HG02759 (cell line): ENCODE data around the gene PIM2.

ENCODE experiments used
- ATAC-seq: cut with Tn5 transposase; IDR thresholded peaks from one replicate; pipeline ENCODE4 v1.9.1; 2021; ENCODE audit warnings: mild to moderate bottlenecking, moderate library complexity; ENCODE audit not compliant: unreplicated experiment

PIM2 gene

DNA sequence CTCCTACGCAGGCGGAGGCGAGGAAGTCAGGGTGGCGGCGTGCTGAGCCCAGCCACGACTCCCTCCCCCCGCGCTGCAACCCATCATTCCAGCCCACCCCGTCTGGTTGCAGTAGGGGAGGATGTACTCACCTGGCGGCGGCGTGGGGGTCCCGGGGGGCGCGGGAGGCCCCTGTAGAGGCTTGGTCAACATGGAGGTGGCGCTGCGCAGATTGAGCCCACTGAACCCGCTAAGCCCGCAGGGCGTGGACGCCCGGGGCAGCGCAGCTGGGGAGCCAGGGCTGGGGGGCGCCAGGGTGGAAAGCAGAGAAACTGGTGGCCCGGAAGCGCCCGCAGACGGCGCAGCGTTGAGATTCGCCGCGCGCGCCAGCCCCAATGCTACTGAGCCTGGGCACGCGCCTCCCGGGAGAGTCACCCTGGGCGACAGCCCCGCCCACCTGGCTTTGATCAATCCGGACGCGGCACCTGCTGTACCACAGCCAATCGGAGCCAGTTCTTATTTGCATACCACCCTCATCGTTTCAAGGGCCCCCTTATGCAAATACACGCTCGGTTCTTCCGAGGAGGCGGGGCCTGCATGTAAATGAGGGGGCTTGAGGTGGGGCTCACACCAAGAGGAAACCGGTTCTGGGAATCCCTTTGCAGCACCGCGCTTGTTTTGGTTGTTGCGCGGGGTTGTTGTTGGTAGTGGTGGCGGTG is at the start of gene PIM2:
TSS of gene PIM2 (minus strand) at position 382 of the 698 bp plus-strand sequence. CDS start at position 192, 190 bp downstream.
- ATAC-seq = peak; percentile 80

DNA sequence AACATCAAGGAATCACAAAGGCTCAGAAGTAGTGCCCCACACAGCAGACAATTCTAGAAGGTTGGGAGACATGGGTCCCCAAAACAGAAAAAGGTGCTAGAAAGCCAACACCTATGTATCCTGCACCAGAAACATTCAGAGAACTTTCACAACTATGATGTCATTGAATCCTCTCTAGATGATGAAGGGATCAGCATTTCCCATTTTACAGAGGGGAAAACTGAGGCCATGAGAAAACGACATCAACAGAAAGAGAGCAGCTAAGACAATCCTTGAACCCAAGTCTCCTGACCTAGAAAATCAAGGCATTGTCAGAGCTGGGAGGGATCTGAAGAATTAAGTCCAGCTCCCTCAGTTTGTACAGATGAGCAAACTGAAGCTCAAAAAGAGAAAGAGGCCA is 49.6 kb upstream of the PIM2 start:
- no peak for ATAC-seq

DNA sequence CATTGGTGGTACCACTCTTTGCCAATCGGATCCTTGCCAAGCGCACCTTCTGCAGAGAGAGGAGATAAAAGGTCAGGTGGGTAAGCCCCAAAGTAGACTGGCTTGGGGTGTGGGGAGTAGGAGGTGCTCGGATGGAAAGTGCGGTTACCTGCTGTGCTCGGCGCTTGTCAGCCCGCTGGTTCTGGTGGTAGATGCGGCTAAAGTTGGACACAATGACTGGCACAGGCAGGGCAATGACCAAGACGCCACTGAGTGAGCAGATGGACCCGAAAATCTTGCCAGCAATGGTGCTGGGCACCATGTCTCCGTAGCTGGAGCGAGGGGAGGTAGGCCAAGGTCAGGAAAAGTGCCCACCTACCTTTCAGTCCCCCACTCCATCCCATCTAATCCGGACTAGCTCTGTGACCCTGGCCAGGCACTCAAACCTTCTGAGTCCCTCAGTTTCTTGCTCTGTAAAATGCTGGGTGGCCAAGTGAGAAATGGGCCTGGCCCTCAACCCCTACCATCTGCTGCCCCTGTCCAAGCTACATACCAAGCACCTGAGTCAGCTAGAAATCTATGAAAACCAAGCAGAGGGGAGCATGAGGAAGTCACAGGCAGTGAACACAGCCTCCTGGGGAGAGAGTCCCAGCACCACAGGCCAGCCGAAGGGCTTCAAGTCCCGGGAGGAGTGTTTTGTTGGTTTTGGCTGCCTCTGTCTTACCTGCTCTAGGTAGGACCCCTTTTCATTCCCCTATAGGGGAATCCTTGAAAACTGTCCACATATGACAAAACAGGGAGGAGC is 48.2 kb upstream of the PIM2 start:
- ATAC-seq = no peak

DNA sequence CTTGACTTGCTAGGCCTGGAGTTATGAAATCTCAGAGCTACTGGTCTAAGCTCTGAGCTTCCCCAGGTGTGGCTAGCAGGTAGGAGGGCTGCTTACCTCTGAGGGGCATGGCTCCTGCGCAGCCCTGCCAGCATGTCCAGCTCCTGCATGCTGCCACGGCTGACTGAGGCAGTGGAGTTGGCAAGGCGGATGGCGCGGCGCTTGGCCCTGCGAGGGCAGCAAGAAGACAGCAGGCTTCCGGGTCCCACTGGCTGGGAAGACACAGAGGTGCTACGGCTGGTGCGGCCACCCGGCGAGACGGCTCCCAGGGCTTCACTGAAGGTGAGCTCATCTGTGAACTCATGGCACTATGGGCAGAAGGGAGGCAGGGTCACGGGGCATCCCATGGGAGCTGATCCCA is 47.1 kb upstream of the PIM2 start:
- ATAC-seq = no peak

DNA sequence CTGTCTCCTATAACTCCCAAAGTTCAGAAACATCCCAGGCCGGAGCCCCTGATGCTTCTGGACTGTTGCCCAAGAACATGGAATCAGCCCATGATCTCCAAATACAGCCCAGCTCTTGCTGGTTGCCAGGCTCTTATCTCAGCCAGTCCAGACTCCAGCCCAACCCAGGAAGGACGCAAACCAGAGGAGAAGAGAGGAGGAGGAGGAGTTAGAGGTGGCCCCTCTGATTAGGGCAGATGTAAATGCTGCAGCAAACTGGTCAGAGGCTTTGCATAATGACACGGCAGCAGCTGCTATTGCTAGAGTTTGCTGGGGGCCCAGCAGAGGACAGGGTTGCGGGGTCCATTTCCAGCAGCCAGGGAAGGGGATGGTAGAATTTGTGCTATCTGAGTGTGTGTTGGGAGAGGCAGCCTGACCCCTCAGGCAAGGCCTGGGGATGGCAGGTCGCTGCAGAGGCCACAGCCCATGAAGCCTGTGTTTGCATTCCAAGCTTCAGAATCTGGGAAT is 42.8 kb upstream of the PIM2 start:
- no peak for ATAC-seq

DNA sequence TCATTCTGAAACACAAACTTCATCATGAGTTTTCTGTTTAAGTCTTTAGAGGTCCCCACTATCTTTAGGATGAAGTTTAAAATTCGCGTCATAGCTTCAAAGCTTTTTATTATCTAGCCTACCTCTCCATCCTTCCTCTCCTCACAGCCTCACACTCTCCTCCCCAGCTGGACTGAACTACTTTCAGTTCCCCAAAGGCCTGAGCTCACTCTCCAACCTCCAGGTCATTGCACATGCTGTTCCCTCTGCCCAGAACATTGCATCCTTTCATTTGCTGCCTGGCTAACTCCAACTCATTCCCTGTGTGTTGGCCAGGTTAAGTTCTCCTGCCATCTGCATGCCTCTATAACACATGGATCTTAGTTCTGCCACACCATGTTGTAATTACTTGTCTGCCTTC is 41.5 kb upstream of the PIM2 start:
- no peak for ATAC-seq

DNA sequence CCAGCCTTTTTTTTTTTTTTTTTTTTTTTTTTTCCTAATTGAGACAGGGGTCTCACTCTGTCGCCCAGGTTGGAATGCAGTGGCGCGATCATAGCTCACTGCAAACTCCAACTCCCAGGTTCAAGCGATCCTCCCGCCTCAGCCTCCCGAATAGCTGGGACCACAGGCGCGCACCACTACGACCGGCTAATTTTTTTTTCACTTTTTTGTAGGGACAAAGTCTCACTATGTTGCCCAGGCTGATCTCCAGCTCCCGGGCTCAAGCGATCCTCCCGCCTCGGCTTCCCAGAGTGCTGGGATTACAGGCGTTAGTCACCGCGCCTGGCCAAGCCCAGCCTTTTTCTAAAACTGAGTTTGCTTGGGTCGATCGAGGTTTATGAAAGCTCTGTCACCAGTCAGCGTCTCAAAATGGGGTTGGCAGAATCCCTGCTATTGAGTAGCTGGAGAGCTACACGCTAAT is 39.8 kb upstream of the PIM2 start:
- ATAC-seq = no peak

DNA sequence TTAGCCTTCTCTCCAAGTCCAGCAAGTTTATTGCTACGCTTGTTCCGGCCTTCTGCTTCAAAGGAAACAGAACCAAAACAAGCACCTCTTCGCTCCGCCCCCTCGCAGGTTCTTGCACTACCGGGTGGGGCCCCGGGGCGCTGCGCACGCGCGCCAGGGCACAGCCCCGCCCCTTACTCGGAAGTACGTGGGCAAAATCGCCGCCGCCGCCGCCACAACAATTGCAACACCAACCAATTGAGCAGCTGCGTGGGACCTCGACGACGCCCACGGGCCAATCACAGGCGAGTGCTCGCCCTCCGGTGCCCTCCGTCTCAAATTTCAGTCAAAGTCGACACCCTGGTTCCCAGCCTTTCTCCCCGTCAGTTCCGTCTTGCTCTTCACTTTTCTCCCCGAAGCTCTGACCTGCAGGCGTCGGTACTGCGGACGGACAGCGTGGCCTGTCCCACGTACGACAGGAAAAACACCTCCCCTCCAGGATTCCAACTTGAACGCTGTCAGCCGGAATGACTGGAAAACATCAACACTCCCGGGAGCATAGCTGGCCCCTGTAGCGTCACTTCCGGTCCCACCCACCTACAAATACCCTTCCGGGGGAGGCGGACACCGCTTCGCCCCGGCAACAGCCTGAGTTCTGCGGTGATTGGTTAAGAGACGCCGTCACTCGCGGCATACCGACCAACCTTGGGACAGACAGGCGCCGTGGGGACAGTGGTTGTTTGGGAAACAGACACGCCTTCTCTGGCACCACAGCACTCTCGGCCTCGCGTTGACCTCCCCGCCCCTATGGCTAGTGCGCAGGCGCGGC is 39.2 kb upstream of the PIM2 start:
- peak; percentile 87 for ATAC-seq

DNA sequence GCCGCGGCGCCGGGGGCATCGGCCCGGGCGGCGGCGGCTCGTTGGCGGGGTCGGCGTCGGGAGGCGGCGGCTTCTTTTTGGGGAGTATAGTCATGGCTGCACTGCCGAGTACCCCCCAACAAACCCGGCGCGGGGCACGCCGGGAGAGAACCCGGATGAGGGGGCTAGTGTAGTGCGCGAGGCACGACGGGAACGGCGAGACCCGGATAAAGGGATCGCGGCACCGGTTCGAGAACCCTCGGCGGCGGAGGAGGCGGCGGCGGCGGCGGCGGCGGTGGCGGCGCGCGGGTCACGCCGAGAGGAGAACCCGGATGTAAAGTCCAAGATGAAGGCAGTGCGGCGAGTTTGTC is 38.6 kb upstream of the PIM2 start, which contains the start of gene OTUD5:
TSS of gene OTUD5 (minus strand) at position 131 of the 350 bp plus-strand sequence. CDS start at position 94, 37 bp downstream.
- ATAC-seq = peak; percentile 51

DNA sequence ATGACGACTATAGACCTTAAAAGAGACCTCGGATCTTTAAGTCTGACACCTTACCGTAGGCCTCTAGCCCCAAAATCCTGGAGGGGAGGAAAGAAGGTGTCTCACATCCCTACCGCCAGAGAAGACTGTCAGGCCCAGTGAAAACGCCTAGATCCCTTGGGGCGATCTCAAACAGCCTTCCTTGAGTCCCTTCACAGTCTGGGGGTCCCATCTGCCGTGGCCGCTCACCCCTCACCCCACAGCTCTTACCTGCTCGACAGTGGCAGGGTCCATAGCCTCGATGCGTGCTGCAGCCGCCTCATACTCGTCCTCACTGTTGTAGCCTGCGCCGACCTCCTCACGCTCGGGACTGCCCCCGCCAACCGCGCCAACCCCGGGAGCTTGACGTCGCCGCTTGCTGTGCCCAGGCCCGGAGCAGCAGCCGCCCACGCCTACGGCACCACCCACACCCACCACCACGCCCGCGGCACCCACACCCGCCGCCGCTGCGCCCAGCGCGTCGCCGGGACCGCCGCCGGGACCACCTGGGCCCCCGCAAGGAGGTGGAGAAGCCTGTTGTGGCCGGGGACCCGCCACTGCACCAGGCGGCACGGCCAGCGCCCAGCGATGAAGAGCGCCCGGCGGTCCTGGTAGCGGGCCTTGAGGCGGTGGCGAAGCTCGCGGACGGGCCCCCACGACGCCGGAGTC is 38.0 kb upstream of the PIM2 start:
- peak; percentile 0 for ATAC-seq

DNA sequence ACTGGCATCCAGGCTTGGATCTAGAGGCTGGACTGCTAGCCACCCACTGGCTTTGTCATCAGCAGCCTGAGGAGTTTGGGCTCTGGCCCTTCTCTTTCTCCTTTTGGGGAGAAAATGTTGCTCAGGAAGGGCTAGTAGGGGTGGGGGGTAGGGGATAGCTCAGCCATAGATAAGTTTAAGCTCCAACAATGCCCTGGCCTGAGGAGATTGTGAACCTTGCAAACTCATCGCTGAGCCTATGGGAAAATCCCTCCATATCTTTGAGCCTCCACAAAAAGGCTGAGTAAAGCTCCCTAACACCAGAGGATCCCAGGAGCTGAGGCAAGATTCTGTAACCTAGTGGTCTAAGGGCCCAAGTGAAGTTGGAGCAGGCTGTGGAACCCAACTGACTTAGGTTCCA is 29.8 kb upstream of the PIM2 start:
- no peak for ATAC-seq

DNA sequence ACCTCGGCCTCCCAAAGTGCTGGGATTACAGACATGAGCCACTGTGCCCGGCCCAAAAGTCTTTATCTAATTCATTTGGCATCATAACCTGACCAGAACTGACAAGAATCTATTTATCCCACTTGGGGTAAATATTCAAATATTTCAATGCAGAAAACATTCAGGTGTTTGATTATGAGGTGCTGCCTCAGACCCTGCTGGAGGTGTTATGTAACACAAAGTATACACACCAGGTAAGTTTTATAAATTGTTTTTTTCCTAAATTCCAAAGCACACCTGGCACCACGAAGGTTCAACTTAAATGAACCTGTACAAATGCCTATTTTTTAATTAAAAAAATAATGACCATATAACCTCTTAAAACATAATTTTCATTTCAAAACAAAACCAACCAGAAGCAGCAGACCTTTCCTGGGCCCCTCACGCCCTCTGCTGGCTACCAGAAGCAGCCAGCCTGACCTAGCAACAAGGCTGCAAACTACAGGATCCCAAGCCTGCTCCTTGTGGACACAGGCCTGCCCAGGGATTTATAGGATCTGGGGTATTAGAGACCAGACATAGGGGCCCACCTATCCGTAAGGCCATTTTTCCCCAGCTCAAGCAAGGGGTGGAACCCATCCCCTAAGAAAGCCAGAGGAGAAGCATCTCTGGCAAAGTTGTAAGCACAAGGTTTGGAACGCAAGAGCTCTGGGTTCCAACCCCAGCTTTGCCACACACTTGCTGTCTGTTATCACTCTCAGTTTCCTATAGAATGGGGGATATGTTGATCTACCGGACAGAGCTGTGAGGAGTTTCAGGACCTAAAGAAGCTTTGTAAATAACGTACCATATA is 26.9 kb upstream of the PIM2 start:
- ATAC-seq = no peak

DNA sequence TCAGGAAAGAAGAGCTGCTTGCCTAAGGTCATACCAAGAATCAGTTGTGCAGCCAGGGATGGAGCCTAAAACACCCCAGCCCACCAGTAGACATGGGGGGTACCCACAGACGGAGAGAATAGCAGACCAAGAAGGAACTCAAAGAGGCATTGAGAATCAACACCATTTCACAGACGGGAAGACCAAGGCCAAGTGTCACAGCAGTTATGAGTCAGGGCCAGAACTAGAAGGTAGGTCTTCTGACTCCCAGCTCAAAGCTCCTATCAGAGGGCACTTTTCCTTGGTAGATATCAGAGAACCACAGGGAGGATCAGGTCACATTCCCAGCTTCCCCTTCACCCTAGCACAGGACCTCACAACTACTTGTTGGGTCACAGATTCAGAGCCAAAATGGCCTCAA is 24.1 kb upstream of the PIM2 start:
- no peak for ATAC-seq

DNA sequence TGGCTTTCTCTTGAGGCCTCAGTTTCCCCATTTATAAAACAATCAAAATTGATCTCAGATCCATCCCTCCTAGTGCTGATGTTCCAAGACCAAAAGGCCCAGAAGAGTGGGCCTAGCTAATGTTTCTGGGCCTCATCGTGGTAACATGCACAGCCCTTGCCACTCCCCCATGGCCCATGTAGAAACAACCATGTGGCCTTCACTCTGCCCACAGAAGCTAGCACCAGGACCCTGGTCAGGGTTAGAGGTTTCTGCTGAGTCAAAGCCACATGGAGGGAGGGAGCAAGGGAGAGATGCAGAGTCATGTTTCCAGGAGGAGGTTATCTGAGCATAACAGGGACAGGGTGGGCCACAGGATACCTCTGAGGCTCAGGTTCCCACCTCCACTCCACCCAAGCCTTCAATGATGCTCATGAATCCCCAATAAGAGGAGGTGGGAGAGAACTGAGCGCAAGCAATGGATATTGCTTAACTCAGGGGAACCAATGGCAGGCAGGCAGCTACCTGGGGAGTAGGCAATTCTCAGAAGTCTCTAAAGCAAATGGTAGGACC is 21.7 kb upstream of the PIM2 start:
- no peak for ATAC-seq

DNA sequence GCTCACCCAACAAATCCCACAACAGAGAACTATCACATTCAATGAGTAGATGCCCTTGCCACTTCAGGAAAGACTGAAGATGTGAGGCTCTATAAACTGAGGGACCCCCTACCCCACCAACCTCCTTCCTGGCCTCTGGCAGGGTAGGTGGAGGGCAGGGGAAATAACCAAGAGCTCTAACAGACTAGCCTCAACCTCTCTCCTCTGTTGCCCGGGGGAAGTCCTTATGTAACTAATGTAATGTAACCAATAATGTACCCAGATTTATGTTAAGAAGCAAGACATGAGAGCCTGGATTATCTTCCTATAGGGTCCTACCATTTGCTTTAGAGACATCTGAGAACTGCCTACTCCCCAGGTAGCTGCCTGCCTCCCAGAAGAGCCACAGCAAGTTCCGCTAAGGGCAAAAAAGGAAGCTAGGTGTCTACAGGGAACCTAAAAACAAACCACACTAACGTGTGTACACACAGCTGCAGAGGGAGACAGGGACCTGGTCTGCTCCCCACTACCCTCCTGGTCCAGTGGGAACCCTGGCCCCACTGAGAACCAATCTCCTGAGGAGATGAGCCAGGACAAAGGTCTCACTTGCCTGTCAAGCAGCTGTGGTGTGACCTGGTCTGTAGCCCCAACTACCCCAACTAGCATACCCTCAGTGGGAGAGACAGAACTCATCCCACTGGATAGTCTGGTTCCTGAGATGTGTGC is 20.9 kb upstream of the PIM2 start:
- ATAC-seq = no peak

DNA sequence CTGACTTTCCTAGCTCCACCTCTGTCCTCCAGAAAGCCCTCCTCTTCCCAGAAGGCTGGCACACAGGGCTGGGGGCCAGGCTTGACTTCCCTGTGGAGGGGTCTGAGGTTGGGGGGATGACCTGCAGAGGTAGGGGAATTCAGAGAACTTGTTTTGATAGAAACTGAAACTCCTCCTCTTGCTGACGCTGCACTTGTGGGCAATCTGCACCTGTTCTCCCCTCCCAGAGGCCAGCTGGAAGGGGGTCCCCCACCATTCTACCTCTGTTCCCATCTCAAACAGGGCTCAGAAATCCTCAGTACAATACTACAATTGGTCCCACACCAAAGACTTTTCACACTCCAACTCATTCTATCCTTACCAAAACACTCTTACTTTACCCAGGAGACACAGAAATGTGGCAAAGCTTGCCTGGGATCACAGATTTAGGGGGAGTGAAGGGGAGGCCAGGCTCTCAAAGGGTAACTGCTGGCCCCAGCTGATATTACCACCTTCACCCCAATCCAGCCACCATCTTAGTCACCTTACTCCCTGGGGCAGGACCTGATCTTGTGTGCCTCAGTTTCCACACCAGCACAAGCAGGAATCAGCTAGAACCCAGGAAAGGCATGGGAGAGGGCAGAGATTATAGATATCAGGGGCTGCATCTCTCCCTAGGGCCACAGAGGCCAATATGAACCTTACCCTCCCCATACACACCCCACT is 20.0 kb upstream of the PIM2 start:
- ATAC-seq = peak; percentile 55

DNA sequence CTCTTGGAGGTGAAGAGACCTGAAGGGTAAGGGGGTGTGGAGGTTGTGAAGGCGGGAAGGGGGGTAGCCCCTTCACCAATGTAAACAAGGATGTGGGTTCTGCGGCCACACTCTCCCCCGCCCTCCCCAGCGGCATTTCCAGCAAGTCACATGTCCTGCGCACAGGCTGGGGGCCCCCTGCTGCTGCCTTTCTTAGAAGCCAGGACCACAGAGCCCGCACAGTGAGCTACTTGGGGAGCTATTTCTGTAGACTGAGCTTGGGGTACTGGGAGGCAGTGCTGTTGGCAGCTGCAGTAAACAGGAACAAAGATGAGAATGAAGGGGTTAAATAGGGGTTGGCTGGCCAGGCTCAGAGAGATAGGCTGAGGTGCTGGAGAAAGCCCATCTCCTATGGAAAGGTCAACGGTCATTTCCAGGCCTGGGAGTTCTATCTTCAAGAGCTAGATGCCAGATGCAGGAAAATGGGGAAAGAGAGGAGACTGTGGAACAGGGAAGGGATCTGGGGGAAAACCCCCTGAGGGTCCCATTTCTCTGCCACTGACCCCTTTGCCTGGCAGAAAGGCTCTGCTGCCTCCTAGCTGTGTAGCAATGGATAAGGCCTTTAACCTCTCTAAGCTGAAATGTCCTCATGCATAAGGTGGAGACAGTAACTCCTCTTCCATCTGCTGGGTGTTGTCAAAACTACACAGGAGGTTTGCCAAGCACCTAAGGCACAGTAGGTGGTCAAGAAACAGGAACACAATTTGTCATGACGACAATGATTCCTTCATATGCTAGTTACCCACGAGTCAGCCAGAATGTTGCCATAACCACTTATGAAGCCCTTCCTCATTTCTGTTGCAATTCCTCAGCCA is 18.5 kb upstream of the PIM2 start:
- ATAC-seq = peak; percentile 61
